H4 (cell line): Measurements from ENCODE around the gene MAP3K2. TPM values are rescaled to one million over a fixed set of nuclear protein-coding genes. Genes with fewer than 3 reads are reported as not detected.

ENCODE experiments used
- DNase-seq: peaks from one replicate; pipeline ENCODE4 v3.0.0-alpha.2; 2015; ENCODE audit warnings: low spot score
- total RNA-seq: library from RNA; depleted of rRNA; stranded (reverse); fragments of >200 nt; shearing (Covaris generic); gene quantifications from 2 replicates; pipeline ENCODE4 v1.2.3, GENCODE V29; 2014

MAP3K2 gene
- total RNA-seq, 1 experiment from 2014 or later = 17.4 TPM

GRCh38 chr2:127407661-127408003, 19.9 kb upstream of the MAP3K2 start:
- DNase-seq = no peak

- no peak for DNase-seq
Observed at GRCh38 chr2:127407091-127407490, 19.3 kb upstream of the MAP3K2 start.

- no peak for DNase-seq
Observed at GRCh38 chr2:127406454-127406853, 18.7 kb upstream of the MAP3K2 start.

GRCh38 chr2:127405255-127405610, 17.5 kb upstream of the MAP3K2 start:
- DNase-seq = no peak

- DNase-seq = no peak
Observed at GRCh38 chr2:127404466-127405254, 16.9 kb upstream of the MAP3K2 start.

- no peak for DNase-seq
Observed at GRCh38 chr2:127403460-127403859, 15.7 kb upstream of the MAP3K2 start.

GRCh38 chr2:127401757-127402695, 14.3 kb upstream of the MAP3K2 start:
- DNase-seq = no peak

- peak; percentile 64 for DNase-seq
Observed at GRCh38 chr2:127400897-127401756, 13.4 kb upstream of the MAP3K2 start.

- no peak for DNase-seq
Observed at GRCh38 chr2:127400533-127400896, 12.7 kb upstream of the MAP3K2 start.

GRCh38 chr2:127398239-127398590, 10.4 kb upstream of the MAP3K2 start:
- DNase-seq = peak; percentile 94

GRCh38 chr2:127397568-127398238, 9.9 kb upstream of the MAP3K2 start:
- DNase-seq = no peak

GRCh38 chr2:127394492-127394891, 6.7 kb upstream of the MAP3K2 start:
- no peak for DNase-seq

GRCh38 chr2:127392828-127393578, 5.2 kb upstream of the MAP3K2 start:
- no peak for DNase-seq

GRCh38 chr2:127392133-127392827, 4.5 kb upstream of the MAP3K2 start:
- DNase-seq = no peak

- DNase-seq = no peak
Observed at GRCh38 chr2:127389778-127390435, 2.1 kb upstream of the MAP3K2 start.

- no peak for DNase-seq
Observed at GRCh38 chr2:127388423-127389164, 819 bp upstream of the MAP3K2 start.

GRCh38 chr2:127386764-127387654, 766 bp downstream of the MAP3K2 start:
- peak; percentile 80 for DNase-seq

GRCh38 chr2:127386246-127386645, 1.5 kb downstream of the MAP3K2 start:
- no peak for DNase-seq
